Liver (tissue), 9 donors: Measurements from ENCODE around the gene SCNN1B. TPM values are rescaled to one million over a fixed set of nuclear protein-coding genes. Genes with fewer than 3 reads are reported as not detected.

Experiments used
- DNase-seq: peaks from one replicate; pipeline ENCODE4 v3.0.0-alpha.2; 2017; ENCODE audit warnings: low spot score
- H3K27ac ChIP-seq, 2 donors: one replicate each; pipeline ENCODE4 v1.7.0; 2013; ENCODE audit warnings: inconsistent platforms in 2 of 2, low read length in 2 of 2, control low read depth in 1 of 2, low read depth in 1 of 2, mild to moderate bottlenecking in 1 of 2
- H3K27me3 ChIP-seq, 4 donors: one replicate each; pipeline versions ENCODE4 v1.6.1 to v1.7.0; 2013; ENCODE audit warnings: low read length in 3 of 4, inconsistent platforms in 1 of 4, mild to moderate bottlenecking in 1 of 4, moderate library complexity in 1 of 4; ENCODE audit not compliant: control insufficient read depth in 4 of 4, insufficient read depth in 4 of 4
- H3K36me3 ChIP-seq, 4 donors: one replicate each; pipeline versions ENCODE4 v1.6.1 to v1.7.0; 2013; ENCODE audit warnings: low read length in 3 of 4, mild to moderate bottlenecking in 3 of 4, low read depth in 1 of 4, moderate library complexity in 1 of 4; ENCODE audit not compliant: control insufficient read depth in 4 of 4, insufficient read depth in 3 of 4
- H3K4me1 ChIP-seq, 4 donors: one replicate each; pipeline versions ENCODE4 v1.6.1 to v1.7.0; 2013; ENCODE audit warnings: low read length in 3 of 4, mild to moderate bottlenecking in 3 of 4, moderate library complexity in 1 of 4; ENCODE audit not compliant: control insufficient read depth in 4 of 4, insufficient read depth in 4 of 4
- H3K4me3 ChIP-seq, 3 donors: one replicate each; pipeline versions ENCODE4 v1.6.1 to v1.7.0; 2013; ENCODE audit warnings: low read length in 3 of 3, control low read depth in 1 of 3, low read depth in 1 of 3, mild to moderate bottlenecking in 1 of 3
- H3K9ac ChIP-seq, 2 donors: one replicate each; pipeline ENCODE4 v1.7.0; 2013; ENCODE audit warnings: low read length in 2 of 2, mild to moderate bottlenecking in 2 of 2, moderate library complexity in 2 of 2, control low read depth in 1 of 2, low read depth in 1 of 2
- H3K9me3 ChIP-seq, 4 donors: one replicate each; pipeline versions ENCODE4 v1.6.1 to v1.7.0; 2013; ENCODE audit warnings: low read length in 3 of 4; ENCODE audit not compliant: control insufficient read depth in 4 of 4
- EGR1 ChIP-seq, 2 donors: IDR thresholded peaks; 2 replicates each; pipeline ENCODE4 v1.6.1; 2016 to 2018; ENCODE audit warnings: antibody characterized with exemption in 2 of 2, low read depth in 2 of 2
- FOXA1 ChIP-seq: IDR thresholded peaks from 2 replicates; pipeline ENCODE4 v1.6.1; 2016; ENCODE audit warnings: antibody characterized with exemption
- GABPA ChIP-seq, 2 donors: IDR thresholded peaks in 1 of 2; conservative IDR thresholded peaks in 1 of 2; 2 replicates each; pipeline ENCODE4 v1.6.1; 2016; ENCODE audit warnings: antibody characterized with exemption in 2 of 2, mild to moderate bottlenecking in 1 of 2, moderate library complexity in 1 of 2
- HNF4G ChIP-seq: IDR thresholded peaks from 2 replicates; pipeline ENCODE4 v1.6.1; 2016; ENCODE audit warnings: antibody characterized with exemption
- JUND ChIP-seq, 2 donors: IDR thresholded peaks; 2 replicates each; pipeline ENCODE4 v1.6.1; 2016; ENCODE audit warnings: antibody characterized with exemption in 2 of 2
- NR2F2 ChIP-seq: IDR thresholded peaks from 2 replicates; pipeline ENCODE4 v1.6.1; 2016; ENCODE audit warnings: antibody characterized with exemption
- RAD21 ChIP-seq, 2 donors: IDR thresholded peaks; 2 replicates each; pipeline ENCODE4 v1.6.1; 2016; ENCODE audit warnings: antibody characterized with exemption in 2 of 2, mild to moderate bottlenecking in 2 of 2
- SP1 ChIP-seq: IDR thresholded peaks from 2 replicates; pipeline ENCODE4 v1.6.1; 2018; ENCODE audit warnings: antibody characterized with exemption, mild to moderate bottlenecking
- TAF1 ChIP-seq: conservative IDR thresholded peaks from 2 replicates; pipeline ENCODE4 v1.6.1; 2016; ENCODE audit warnings: antibody characterized with exemption, mild to moderate bottlenecking
- YY1 ChIP-seq: IDR thresholded peaks from 2 replicates; pipeline ENCODE4 v1.6.1; 2016; ENCODE audit warnings: antibody characterized with exemption, mild to moderate bottlenecking
- WGBS: extraction: QIAGEN DNeasy Blood & Tissue Kit; methylation state at CpG from one replicate; pipeline ENCODE4 v1.1.7; 2013; 5-methylcytosine and 5-hydroxymethylcytosine counted together
- polyA plus RNA-seq, 2 donors: library from polyadenylated mRNA; stranded (reverse) in 1 of 2; unstranded in 1 of 2; fragments of 200-250 nt in 1 of 2; fragments of >200 nt in 1 of 2; fragmentation: Nextera tagmentation in 1 of 2; extraction: Ambion mirVana in 1 of 2; gene quantifications; one replicate each; pipeline versions ENCODE4 v1.2.1 to v1.2.3, GENCODE V29; 2013 to 2015
- total RNA-seq, 2 donors: library from RNA; depleted of rRNA; stranded (reverse); fragments of >200 nt; gene quantifications; one replicate each; pipeline ENCODE4 v1.2.3, GENCODE V29; 2014
- TF ChIP-seq, protein P1 (sequence below): IDR thresholded peaks from 2 replicates; pipeline ENCODE4 v1.6.1; 2016; ENCODE audit warnings: antibody characterized with exemption
- TF ChIP-seq, protein P2 (sequence below): IDR thresholded peaks from 2 replicates; pipeline ENCODE4 v1.6.1; 2016; ENCODE audit warnings: antibody characterized with exemption
- TF ChIP-seq, protein P3 (sequence below): fragments of 150-350 bp; IDR thresholded peaks from 2 replicates; pipeline ENCODE4 v1.5.1; 2017; ENCODE audit warnings: improper control_type of control experiment, low read depth, low read length; ENCODE audit not compliant: missing input control
- TF ChIP-seq, protein P4 (sequence below): IDR thresholded peaks from 2 replicates; pipeline ENCODE4 v1.6.1; 2016; ENCODE audit warnings: antibody characterized with exemption, mild to moderate bottlenecking
- donor health status: healthy.
- donor health status: healthy.
- donor health status: healthy.
- donor health status: healthy.
- donor health status: healthy.

Gene SCNN1B
- total and polyA plus RNA-seq, 4 donors: 0.08 to 0.17 (median 0.14) TPM; not detected in 1

DNA sequence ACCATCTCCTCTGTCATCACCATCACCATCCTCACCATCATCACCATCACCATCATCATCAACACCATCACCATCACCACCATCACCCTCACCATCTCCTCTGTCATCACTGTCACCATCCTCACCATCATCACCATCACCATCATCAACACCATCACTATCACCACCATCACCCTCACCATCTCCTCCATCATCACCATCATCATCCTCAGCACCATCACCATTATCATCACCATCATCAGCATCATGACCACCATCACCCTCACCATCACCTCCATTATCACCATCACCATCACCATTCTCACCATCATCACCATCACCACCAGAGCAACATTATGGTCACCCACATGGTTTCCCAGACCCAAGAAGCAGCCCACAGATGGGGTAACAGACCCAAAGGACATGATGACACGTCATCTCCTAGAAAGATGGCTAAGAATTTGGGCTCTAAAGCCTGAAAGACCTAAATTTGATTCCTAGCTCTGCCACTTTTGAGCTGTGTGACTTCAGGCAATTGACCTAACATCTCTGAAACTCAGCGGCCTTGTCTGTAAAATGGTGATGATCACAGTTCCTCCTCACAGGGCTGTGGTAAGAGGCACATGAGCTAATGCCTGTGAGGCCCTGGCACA, 14.6 kb downstream of the SCNN1B start:
- Histone ChIP-seq H3K9me3 (no peaks in the 10 kb centered on the region), H3K36me3 (no peaks in the 10 kb centered on the region), H3K27ac (no peak overlapping the region), H3K27me3 (no peaks in the 10 kb centered on the region), H3K4me1 (no peaks in the 10 kb centered on the region), H3K4me3 (no peak overlapping the region), H3K9ac (no peak overlapping the region)
- TF ChIP-seq, protein P1, sequence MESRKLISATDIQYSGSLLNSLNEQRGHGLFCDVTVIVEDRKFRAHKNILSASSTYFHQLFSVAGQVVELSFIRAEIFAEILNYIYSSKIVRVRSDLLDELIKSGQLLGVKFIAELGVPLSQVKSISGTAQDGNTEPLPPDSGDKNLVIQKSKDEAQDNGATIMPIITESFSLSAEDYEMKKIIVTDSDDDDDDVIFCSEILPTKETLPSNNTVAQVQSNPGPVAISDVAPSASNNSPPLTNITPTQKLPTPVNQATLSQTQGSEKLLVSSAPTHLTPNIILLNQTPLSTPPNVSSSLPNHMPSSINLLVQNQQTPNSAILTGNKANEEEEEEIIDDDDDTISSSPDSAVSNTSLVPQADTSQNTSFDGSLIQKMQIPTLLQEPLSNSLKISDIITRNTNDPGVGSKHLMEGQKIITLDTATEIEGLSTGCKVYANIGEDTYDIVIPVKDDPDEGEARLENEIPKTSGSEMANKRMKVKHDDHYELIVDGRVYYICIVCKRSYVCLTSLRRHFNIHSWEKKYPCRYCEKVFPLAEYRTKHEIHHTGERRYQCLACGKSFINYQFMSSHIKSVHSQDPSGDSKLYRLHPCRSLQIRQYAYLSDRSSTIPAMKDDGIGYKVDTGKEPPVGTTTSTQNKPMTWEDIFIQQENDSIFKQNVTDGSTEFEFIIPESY: no peak
- TF ChIP-seq JUND (IDR thresholded peaks at IDR 0.05): no peak
- no peak for TF ChIP-seq GABPA (IDR thresholded peaks at IDR 0.05 in 1 of 2, conservative IDR thresholded peaks at IDR 0.05 in 1 of 2)
- TF ChIP-seq, protein P2, sequence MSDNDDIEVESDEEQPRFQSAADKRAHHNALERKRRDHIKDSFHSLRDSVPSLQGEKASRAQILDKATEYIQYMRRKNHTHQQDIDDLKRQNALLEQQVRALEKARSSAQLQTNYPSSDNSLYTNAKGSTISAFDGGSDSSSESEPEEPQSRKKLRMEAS: no peak
- TF ChIP-seq, protein P3, sequence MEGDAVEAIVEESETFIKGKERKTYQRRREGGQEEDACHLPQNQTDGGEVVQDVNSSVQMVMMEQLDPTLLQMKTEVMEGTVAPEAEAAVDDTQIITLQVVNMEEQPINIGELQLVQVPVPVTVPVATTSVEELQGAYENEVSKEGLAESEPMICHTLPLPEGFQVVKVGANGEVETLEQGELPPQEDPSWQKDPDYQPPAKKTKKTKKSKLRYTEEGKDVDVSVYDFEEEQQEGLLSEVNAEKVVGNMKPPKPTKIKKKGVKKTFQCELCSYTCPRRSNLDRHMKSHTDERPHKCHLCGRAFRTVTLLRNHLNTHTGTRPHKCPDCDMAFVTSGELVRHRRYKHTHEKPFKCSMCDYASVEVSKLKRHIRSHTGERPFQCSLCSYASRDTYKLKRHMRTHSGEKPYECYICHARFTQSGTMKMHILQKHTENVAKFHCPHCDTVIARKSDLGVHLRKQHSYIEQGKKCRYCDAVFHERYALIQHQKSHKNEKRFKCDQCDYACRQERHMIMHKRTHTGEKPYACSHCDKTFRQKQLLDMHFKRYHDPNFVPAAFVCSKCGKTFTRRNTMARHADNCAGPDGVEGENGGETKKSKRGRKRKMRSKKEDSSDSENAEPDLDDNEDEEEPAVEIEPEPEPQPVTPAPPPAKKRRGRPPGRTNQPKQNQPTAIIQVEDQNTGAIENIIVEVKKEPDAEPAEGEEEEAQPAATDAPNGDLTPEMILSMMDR: no peak
- TF ChIP-seq HNF4G: no peak
- TF ChIP-seq, protein P4, sequence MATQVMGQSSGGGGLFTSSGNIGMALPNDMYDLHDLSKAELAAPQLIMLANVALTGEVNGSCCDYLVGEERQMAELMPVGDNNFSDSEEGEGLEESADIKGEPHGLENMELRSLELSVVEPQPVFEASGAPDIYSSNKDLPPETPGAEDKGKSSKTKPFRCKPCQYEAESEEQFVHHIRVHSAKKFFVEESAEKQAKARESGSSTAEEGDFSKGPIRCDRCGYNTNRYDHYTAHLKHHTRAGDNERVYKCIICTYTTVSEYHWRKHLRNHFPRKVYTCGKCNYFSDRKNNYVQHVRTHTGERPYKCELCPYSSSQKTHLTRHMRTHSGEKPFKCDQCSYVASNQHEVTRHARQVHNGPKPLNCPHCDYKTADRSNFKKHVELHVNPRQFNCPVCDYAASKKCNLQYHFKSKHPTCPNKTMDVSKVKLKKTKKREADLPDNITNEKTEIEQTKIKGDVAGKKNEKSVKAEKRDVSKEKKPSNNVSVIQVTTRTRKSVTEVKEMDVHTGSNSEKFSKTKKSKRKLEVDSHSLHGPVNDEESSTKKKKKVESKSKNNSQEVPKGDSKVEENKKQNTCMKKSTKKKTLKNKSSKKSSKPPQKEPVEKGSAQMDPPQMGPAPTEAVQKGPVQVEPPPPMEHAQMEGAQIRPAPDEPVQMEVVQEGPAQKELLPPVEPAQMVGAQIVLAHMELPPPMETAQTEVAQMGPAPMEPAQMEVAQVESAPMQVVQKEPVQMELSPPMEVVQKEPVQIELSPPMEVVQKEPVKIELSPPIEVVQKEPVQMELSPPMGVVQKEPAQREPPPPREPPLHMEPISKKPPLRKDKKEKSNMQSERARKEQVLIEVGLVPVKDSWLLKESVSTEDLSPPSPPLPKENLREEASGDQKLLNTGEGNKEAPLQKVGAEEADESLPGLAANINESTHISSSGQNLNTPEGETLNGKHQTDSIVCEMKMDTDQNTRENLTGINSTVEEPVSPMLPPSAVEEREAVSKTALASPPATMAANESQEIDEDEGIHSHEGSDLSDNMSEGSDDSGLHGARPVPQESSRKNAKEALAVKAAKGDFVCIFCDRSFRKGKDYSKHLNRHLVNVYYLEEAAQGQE: no peak
- no peak for TF ChIP-seq FOXA1
- no peak for TF ChIP-seq RAD21 (IDR thresholded peaks at IDR 0.05)
- TF ChIP-seq TAF1: no peak
- TF ChIP-seq YY1: no peak
- 69% methylated on average over 2 of the region's 2 CpGs for WGBS
- no peak for DNase-seq

DNA sequence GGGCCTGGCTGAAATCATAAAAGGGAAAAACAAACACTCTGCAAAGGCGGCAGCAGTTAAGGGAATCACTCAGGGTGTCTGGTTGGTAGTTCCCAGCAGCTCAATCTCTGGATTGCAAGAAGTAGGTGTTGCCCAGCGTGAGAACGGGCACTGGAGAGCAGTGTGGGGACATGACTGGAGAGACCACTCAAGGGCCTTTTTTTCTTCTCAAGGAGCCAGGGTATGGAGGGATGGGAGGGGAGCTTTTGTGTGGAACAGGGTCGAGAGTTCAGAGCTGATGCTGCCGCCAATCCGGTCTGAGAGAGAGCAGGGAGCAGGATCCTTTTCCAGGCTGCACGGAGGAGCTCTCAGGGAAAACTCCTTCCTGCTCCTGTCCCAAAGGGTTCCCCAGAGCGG, 15.2 kb downstream of the SCNN1B start:
- no peaks in the 10 kb centered on the region for H3K9me3 ChIP-seq
- no peaks in the 10 kb centered on the region for H3K4me1 ChIP-seq
- no peaks in the 10 kb centered on the region for H3K36me3 ChIP-seq
- DNase-seq: no peak
- no peak overlapping the region for H3K4me3 ChIP-seq
- no peaks in the 10 kb centered on the region for H3K27me3 ChIP-seq
- no peak overlapping the region for H3K27ac ChIP-seq
- 62% methylated on average over 8 of the region's 8 CpGs for WGBS
- no peak overlapping the region for H3K9ac ChIP-seq
- TF ChIP-seq GABPA (IDR thresholded peaks at IDR 0.05 in 1 of 2, conservative IDR thresholded peaks at IDR 0.05 in 1 of 2) (no peak), EGR1 (IDR thresholded peaks at IDR 0.05; ENCODE audit: low read depth in 2 of 2) (no peak), RAD21 (IDR thresholded peaks at IDR 0.05) (no peak), HNF4G (no peak), NR2F2 (no peak), SP1 (no peak), TAF1 (no peak), JUND (IDR thresholded peaks at IDR 0.05) (no peak)
- TF ChIP-seq, protein P3: no peak
- TF ChIP-seq, protein P4: no peak
- TF ChIP-seq, protein P2: no peak
